Stimulated activated CD4-positive, alpha-beta T cell treated with anti-CD3 and anti-CD28 coated beads, Interleukin-2, amount 100 ng/mL, for 4 hours (primary cell): ENCODE measurements around the gene IL19.
A peak's percentile ranks its signal among the peaks of the same experiment; 100 is the strongest.

Experiments used
- DNase-seq: peaks from one replicate; pipeline ENCODE4 v3.0.0-alpha.2; 2020; ENCODE audit warnings: low read depth

IL19 gene

GRCh38 chr1:206800891-206801290 is 30.3 kb downstream of the IL19 start:
- no peak for DNase-seq

GRCh38 chr1:206801467-206801866 is 30.9 kb downstream of the IL19 start:
- no peak for DNase-seq

GRCh38 chr1:206802401-206802800 is 31.8 kb downstream of the IL19 start:
- no peak for DNase-seq

DNA sequence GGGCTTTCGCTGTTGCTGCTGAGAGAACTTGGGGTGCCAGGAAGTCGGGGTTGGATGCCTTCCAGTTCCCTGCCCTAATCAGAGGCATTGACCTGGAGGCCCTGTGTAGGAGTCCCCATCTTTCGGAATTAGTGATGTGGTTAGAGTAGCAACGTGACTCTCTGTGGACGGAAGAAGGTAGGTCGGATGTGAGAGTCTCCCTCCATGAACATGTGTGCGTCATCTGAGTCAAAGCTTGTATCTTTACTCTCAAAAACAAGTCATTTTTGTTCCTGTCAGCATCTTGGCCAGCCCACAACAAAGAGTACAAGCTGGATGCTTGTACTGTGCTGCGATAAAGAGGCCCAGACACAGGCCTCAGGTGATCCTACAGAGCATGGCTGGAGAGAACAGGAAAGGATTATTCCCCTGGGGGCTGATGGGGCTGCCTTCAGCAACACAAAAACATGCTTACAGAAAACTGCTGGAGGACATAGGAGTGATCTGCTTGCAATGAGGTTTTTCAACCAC is 32.7 kb downstream of the IL19 start:
- DNase-seq: peak; percentile 70

- DNase-seq: no peak
Observed at GRCh38 chr1:206804156-206804737, 33.7 kb downstream of the IL19 start.

DNA sequence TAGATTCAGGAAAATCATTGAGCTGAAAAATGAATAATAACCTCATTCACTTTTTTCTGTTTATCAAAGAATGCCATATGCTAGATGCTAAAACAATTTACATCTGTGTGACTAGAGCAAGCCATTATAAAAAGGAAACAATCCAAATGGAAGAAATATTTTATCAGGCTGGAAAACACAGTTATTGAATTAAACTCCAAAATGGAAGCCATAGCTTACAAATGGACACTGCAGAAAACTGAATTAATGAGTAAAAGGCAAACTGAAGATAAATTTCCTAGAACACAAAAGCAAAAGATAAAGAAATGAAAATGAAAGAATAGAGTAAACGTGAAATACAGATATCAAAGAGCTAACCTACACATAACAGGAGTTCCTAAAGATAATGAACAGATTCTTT is 34.8 kb downstream of the IL19 start:
- DNase-seq: no peak

DNA sequence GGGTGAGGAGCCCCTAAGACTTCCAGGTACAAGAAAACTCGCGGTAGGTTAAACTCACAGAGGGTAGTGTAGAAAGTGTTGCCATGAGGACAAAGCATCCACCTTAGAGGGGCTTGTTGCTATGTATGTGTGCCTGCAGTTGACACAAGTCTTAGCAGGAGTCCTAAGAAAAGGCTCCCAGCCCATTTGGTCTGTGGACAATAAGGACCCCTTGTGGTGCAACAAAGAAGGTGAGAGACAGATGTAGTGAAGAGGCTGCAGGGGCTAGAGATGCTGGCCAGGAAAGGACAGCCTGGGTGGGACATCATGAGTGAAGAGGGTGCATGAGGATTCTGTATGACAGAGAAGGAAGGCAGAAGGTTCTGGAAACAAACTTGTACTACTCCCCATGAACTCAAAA is 38.0 kb downstream of the IL19 start:
- DNase-seq: no peak

GRCh38 chr1:206809504-206810084 is 39.0 kb downstream of the IL19 start:
- DNase-seq: no peak

DNA sequence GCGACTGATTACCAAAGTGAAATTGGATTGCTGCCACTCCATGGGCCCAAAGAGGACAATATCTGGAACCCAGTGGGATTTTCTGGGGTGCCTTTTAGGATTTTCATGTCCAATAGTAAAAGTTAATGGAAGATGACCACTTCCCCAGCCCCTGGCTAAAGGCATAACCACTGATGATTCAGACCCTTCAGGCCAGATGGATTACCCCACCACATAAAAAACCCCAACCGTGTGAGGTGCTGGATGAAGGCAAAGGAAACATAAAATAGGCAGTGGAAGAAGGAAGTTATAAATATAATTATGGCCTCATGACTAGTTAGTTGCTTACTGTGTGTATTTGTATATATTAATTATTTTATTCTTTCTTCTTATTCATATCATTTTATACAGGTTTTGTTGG is 41.9 kb downstream of the IL19 start:
- DNase-seq: no peak

DNA sequence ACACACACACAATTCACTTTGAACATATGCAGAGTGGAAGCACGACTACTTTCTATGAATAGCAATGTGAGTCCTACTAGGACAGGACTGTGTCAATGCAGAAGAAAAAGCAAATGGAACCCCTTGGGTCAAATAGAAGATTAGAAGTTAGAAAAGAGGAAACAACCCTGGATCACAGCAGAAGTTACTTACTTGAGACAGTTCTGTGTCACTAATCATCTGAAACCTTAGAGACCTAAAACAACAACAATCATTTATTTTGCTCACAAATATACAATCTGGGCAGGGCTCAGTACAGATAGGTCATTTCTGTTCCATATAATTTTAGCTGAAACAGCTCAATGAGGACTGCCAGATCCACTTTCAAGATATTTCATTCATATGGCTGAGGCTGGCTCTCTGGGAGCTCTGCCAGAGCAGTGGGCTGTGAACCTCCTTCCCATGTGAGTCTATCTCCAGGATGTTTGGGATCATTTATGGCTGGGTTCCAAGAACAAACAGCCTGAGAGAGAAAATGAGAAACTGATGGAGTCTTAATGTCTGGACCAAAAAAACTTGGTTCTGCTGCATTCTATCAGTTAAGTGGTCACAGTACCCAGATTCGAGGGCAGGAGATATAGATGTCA is 44.3 kb downstream of the IL19 start:
- DNase-seq: no peak

DNA sequence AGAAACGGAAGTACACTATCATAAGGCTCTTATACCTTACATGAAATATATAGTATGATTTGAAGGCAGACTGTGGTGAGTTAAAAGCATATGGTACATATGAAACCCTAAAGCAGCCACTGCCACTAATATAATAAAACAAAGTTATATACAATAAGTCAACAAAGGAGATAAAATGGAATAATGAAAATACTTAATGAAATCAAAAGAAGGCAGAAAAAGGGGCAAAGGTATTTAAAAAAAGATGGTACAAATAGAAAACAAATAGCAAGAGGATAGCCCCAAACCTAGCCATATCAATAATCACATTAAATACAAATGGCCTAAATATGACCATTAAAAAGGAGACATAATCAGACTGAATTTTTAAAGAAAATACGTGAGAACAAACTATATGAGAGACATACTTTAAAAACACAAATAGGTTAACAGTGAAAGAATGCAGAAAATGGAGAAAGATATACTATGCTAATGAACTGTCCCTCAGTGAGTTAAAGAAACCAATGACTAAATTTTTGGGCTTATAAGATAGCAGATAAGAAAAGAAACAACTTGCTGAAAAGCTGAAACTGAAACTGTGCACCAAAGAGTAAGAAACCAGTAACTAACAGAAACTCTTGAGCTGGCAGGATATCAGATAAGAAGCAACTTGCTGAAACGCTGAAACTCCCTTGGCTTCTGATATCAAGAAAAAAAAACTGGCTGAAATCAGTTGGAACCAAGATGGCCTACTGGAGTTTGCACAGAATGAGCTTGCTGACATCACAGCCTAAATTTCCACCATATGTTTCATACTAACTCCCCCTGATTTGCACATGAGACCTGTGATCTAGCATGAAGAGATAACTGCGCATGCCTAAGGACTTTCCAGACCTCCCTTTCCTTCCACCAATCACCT is 46.1 kb downstream of the IL19 start:
- DNase-seq: no peak

- no peak for DNase-seq
Observed at GRCh38 chr1:206821493-206821892, 50.9 kb downstream of the IL19 start.

DNA sequence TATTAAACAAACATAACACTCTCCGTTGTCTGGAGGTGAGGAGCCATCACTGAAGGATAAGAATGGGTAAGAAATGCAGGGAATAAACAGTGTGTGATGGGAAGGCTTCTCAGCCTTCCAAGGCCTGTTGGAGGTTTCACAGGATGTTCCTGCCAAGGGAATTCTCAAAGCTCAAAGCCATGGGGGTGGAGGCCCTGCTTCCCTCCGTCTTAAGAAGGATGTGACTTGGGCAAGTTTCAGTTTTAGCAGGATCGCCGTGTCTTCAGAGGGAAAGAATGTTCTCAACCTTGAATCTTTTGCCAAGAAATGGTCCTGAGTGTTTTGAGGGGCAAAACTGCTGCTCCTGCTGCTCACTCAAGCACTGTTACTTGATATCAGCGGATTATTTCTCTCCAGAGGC is 53.2 kb downstream of the IL19 start:
- no peak for DNase-seq

GRCh38 chr1:206824331-206824730 is 53.8 kb downstream of the IL19 start:
- no peak for DNase-seq

DNA sequence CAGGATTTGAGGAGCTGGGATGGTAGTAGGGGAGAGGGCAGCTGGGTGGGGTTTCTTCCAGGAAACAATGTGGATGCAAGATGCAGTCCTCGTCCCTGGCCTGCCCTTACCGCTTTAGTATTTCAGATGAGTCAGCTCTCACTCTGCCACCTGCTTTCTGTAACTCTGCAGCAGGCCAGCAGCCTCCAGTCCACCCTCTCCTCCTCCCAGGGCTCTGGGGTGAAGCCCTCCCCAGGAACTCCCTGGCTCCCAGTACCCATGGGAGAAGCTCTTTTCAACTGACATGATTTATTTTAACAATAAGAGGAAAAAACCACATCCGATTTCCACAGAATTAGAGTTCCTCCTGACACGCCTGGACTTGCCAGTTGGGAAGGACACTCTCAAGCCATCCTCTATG is 55.8 kb downstream of the IL19 start:
- DNase-seq: no peak

DNA sequence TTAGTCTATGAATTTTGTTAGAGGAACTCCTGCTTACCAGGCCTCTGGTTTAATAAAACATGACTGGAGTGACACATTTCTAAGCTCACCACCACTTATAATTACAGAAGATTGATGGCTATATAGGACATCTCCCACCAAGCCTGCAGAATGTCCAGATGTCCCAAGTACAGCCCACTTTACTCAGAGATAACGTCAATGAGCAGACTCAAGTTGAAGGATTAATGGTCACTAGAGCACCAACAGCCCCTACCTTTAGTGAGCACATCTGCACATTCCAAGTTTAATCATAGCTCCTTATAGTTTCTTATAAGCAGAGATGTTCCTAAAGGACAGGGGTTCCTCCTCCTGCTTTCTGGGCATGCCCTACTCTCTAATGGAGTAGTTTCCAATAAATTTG is 57.5 kb downstream of the IL19 start:
- no peak for DNase-seq

DNA sequence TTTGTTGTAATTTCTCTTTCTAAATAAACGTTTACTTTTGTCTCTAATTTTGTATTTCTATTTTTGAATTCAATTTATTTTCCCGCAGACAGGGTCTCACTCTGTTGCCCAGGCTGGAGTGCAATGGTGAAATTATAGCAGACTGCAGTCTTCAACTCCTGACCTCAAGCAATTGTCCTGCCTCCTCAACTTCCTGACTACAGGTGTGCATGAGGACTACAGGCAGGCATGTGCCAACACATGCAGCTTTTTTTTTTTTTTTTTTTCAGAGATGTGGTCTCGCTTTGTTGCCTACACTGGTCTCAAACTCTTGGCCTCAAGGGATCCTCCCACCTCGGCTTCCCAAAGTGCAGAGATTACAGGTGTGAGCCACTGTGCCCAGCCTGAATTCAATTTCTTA is 58.2 kb downstream of the IL19 start:
- DNase-seq: no peak

- no peak for DNase-seq
Observed at GRCh38 chr1:206829282-206829681, 58.7 kb downstream of the IL19 start.

GRCh38 chr1:206829875-206830274 is 59.3 kb downstream of the IL19 start:
- no peak for DNase-seq

GRCh38 chr1:206831650-206832049 is 61.1 kb downstream of the IL19 start:
- DNase-seq: no peak

GRCh38 chr1:206832352-206832880 is 61.8 kb downstream of the IL19 start:
- DNase-seq: no peak

DNA sequence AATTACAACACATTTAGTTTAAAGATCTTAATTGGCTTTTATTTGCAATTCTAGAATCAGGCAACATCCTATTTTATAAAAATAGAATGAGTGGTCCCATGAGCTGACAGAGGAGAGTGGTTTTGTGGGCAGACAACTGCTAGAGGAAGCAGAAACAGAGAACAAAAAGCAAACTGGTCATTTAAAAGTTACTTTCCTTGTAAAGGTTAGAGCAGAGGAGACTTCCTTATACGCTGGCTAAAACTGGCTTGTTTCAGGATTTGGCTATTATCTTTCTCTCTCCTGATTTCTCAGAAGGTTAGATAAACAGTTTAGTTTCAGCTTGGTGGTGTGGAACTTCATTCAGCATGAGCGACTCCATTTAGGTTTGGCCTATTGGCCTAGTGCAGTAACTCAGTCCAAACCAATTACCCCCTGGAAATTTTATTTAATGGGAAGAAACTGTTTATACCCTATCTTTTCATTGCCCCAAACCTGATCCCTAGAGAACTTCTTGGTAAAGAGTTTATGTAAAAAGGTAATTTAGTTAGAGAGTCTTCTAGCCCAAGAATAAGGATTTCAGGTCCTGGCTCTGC is 62.6 kb downstream of the IL19 start:
- no peak for DNase-seq
